Neutrophil (primary cell): ENCODE measurements around the gene RANGRF.

Experiments used
- H3K27ac ChIP-seq: fragments of 200-600 bp; sonication (generic); 2 replicates; pipeline ENCODE4 v1.5.1; 2016; ENCODE audit warnings: mild to moderate bottlenecking, moderate library complexity
- H3K27me3 ChIP-seq: fragments of 200-600 bp; sonication (generic); 2 replicates; pipeline ENCODE4 v1.6.0; 2016; ENCODE audit warnings: mild to moderate bottlenecking
- H3K36me3 ChIP-seq: fragments of 200-600 bp; sonication (generic); 2 replicates; pipeline ENCODE4 v1.5.1; 2017
- H3K4me1 ChIP-seq, 2 experiments: fragments of 200-600 bp in 1 of 2; sonication (generic) in 1 of 2; 1 replicate in 1 of 2; 2 replicates in 1 of 2; pipeline versions ENCODE4 v1.5.1 to v1.6.1; 2013 to 2016; ENCODE audit warnings: low read depth in 1 of 2, low read length in 1 of 2, mild to moderate bottlenecking in 1 of 2, moderate library complexity in 1 of 2; ENCODE audit not compliant: control insufficient read depth in 1 of 2, insufficient read depth in 1 of 2
- H3K4me3 ChIP-seq, 2 experiments: fragments of 200-600 bp in 1 of 2; sonication (generic) in 1 of 2; 1 replicate in 1 of 2; 2 replicates in 1 of 2; pipeline ENCODE4 v1.5.1; 2013 to 2016; ENCODE audit warnings: low read depth in 1 of 2, low read length in 1 of 2, mild to moderate bottlenecking in 1 of 2, moderate library complexity in 1 of 2
- H3K9me3 ChIP-seq: fragments of 200-600 bp; sonication (generic); 2 replicates; pipeline ENCODE4 v1.5.1; 2016
- CTCF ChIP-seq: fragments of 200-600 bp; sonication (generic); IDR thresholded peaks from 2 replicates; pipeline ENCODE4 v1.5.1; 2016; ENCODE audit warnings: antibody characterized with exemption

RANGRF gene

GRCh38 chr17:8333281-8333680 is 44.8 kb downstream of the RANGRF start:
- Histone ChIP-seq H3K9me3 (no peaks in the 10 kb centered on the region), H3K27me3 (peaks cover 18% of the 10 kb centered on the region), H3K27ac (no peak overlapping the region), H3K36me3 (no peaks in the 10 kb centered on the region), H3K4me3 (no peak overlapping the region), H3K4me1 (peaks cover 7 to 10% of the 10 kb centered on the region in 2 experiments)
- TF ChIP-seq CTCF, result no peak

DNA sequence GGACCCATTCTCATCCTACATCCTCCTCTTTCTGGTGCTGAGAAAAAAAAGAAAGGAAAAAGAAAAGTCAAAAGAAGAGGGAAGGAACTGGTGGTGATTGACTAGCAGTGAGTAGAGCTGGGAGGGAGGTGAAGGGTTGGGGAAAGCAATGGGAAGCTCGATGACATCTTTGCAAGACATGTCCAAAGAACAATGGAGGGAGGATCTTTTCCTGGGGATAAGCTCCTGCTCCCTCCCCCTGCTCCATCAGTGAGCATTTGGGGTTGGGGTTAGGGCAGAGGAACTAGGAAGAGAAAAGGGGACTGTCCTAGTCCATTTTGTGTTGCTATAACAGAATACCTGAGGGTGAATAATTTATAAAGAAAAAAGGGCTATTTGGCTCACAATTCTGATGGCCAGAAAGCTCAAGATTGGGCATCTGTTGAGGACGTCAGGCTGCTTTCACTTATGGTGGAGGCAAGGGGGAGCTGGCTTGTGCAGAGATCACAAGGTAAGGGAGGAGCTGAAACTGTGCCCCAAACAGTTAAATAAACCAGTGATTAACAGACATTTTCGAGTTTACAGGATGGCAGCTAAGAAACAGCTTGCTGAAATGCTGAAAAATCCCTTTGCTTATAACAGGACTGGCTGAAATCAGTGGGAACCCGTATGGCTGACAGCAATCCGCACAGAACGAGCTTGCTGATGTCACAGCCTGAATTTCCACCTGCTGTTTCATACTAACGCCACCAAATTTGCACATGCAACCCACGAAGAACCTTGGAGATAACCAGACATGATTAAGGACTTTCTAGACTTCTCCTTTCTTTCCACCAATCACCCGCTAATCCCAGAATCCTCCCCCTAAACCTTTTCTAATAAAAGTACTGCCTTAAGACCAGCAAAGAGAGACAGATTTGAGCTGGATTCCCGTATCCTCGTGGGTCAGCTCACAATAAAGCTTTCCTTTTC is 49.6 kb downstream of the RANGRF start:
- no peak for TF ChIP-seq CTCF
- Histone ChIP-seq H3K36me3 (no peaks in the 10 kb centered on the region), H3K27me3 (peaks cover 8% of the 10 kb centered on the region), H3K9me3 (no peaks in the 10 kb centered on the region), H3K27ac (no peak overlapping the region), H3K4me1 (peaks cover 10 to 11% of the 10 kb centered on the region in 2 experiments), H3K4me3 (no peak overlapping the region)

GRCh38 chr17:8338753-8339140 is 50.3 kb downstream of the RANGRF start:
- Histone ChIP-seq H3K27me3 (peaks cover 8% of the 10 kb centered on the region), H3K9me3 (no peaks in the 10 kb centered on the region), H3K27ac (no peak overlapping the region), H3K4me1 (peaks cover 10 to 11% of the 10 kb centered on the region in 2 experiments), H3K36me3 (no peaks in the 10 kb centered on the region), H3K4me3 (no peak overlapping the region)
- no peak for TF ChIP-seq CTCF

DNA sequence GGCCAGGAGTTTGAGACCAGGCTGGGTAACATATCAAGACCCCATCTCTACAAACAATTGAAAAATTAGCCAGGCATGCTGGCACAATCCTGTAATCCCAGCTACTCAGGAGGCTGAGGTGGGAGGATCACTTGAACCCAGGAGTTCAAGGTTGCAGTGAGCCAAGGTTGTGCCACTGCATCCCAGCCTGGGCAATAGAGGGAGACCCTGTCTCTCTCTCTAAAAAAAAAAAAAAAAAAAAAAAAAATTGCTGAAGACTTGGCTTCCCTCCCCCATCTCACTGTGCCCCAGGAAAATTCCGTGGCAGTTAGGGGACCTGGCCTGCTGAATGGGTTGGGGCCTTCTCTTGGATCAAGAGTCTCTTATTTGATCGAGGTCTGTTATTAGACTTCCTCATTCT is 51.1 kb downstream of the RANGRF start, which contains the start of gene ODF4:
Gene ODF4 (plus strand): TSS at position 301 of the 400 bp plus-strand sequence. CDS start 212 bp downstream, outside the sequence.
- peaks cover 10 to 11% of the 10 kb centered on the region in 2 experiments for H3K4me1 ChIP-seq
- no peaks in the 10 kb centered on the region for H3K36me3 ChIP-seq
- no peaks in the 10 kb centered on the region for H3K9me3 ChIP-seq
- H3K4me3 ChIP-seq, result no peak within 1 kb of the TSS
- TF ChIP-seq CTCF, result no peak
- H3K27me3 ChIP-seq, result peaks cover 8% of the 10 kb centered on the region
- no peak within 1 kb of the TSS for H3K27ac ChIP-seq
